Measurements from ENCODE around the gene SLC38A10.

- TF ChIP-seq, protein P1, sequence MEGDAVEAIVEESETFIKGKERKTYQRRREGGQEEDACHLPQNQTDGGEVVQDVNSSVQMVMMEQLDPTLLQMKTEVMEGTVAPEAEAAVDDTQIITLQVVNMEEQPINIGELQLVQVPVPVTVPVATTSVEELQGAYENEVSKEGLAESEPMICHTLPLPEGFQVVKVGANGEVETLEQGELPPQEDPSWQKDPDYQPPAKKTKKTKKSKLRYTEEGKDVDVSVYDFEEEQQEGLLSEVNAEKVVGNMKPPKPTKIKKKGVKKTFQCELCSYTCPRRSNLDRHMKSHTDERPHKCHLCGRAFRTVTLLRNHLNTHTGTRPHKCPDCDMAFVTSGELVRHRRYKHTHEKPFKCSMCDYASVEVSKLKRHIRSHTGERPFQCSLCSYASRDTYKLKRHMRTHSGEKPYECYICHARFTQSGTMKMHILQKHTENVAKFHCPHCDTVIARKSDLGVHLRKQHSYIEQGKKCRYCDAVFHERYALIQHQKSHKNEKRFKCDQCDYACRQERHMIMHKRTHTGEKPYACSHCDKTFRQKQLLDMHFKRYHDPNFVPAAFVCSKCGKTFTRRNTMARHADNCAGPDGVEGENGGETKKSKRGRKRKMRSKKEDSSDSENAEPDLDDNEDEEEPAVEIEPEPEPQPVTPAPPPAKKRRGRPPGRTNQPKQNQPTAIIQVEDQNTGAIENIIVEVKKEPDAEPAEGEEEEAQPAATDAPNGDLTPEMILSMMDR (IDR thresholded peaks at IDR 0.05; ENCODE audit: low read length) = no peak
- no peak for TF ChIP-seq EZH2 (IDR thresholded peaks at IDR 0.05; ENCODE audit: borderline replicate concordance, low read length)
Measured at GRCh38 chr17:81280571-81280970, 14.5 kb downstream of the SLC38A10 start.

Data from OCI-LY1 (cell line).